HG02970 (cell line): ENCODE data around the gene NTN3.
A peak's percentile ranks its signal among the peaks of the same experiment; 100 is the strongest.
"Not testable (repeated sequence)": the region's sequence is repeated elsewhere in the genome, so short reads cannot be mapped to it uniquely, and the experiment has no call there.

Experiments
- ATAC-seq: cut with Tn5 transposase; IDR thresholded peaks from one replicate; pipeline ENCODE4 v1.9.1; 2021; ENCODE audit warnings: mild to moderate bottlenecking, moderate library complexity, moderate number of reproducible peaks; ENCODE audit not compliant: unreplicated experiment, low FRiP score

The NTN3 gene

GRCh38 chr16:2439598-2439997 lies 31.5 kb upstream of the NTN3 start:
- no peak for ATAC-seq

GRCh38 chr16:2441143-2441804 lies 29.8 kb upstream of the NTN3 start:
- ATAC-seq, result not testable (repeated sequence)

- ATAC-seq, result no peak
Measured at GRCh38 chr16:2443555-2443954, 27.5 kb upstream of the NTN3 start.

- ATAC-seq, result no peak
Measured at GRCh38 chr16:2447920-2448583, 23.0 kb upstream of the NTN3 start.

GRCh38 chr16:2449118-2449517 lies 22.0 kb upstream of the NTN3 start:
- ATAC-seq, result no peak

- ATAC-seq, result no peak
Measured at GRCh38 chr16:2450535-2450934, 20.6 kb upstream of the NTN3 start.

GRCh38 chr16:2450975-2451381 lies 20.1 kb upstream of the NTN3 start:
- ATAC-seq, result no peak

- no peak for ATAC-seq
Measured at GRCh38 chr16:2451851-2452320, 19.2 kb upstream of the NTN3 start.

- ATAC-seq, result no peak
Measured at GRCh38 chr16:2452650-2453049, 18.4 kb upstream of the NTN3 start.

GRCh38 chr16:2455081-2455845 lies 15.8 kb upstream of the NTN3 start:
- no peak for ATAC-seq

- no peak for ATAC-seq
Measured at GRCh38 chr16:2456551-2457153, 14.4 kb upstream of the NTN3 start.

- no peak for ATAC-seq
Measured at GRCh38 chr16:2457267-2457666, 13.8 kb upstream of the NTN3 start.

GRCh38 chr16:2457946-2458345 lies 13.2 kb upstream of the NTN3 start:
- ATAC-seq, result no peak

- no peak for ATAC-seq
Measured at GRCh38 chr16:2458887-2459646, 12.0 kb upstream of the NTN3 start.

GRCh38 chr16:2459647-2460390 lies 11.3 kb upstream of the NTN3 start, which contains the start of gene TEDC2:
TEDC2 (plus strand) TSS chr16:2460109; CDS start chr16:2460145, 36 bp downstream.
- peak; percentile 69 for ATAC-seq

GRCh38 chr16:2460391-2460713 lies 10.7 kb upstream of the NTN3 start:
- ATAC-seq, result no peak

GRCh38 chr16:2460916-2461315 lies 10.2 kb upstream of the NTN3 start:
- ATAC-seq, result no peak

- ATAC-seq, result no peak
Measured at GRCh38 chr16:2462031-2462866, 8.8 kb upstream of the NTN3 start.

- ATAC-seq, result no peak
Measured at GRCh38 chr16:2464333-2464732, 6.8 kb upstream of the NTN3 start.
